ENCODE measurements around the gene TBX1. TPM values are rescaled to one million over a fixed set of nuclear protein-coding genes. Genes with fewer than 3 reads are reported as not detected.

Gene TBX1
- total RNA-seq, 3 donors from 2014 or later (not counting 1 experiment from before 2014, with no cell fraction given): 2.0 to 4.6 (median 3.2) TPM

GRCh38 chr22:19783586-19784383, 23.2 kb downstream of the TBX1 start:
- DNase-seq: no peak
- no peak for ATAC-seq
- WGBS (ENCODE audit: insufficient coverage): 94% methylated on average over 24 of the region's 24 CpGs
- no peak overlapping the region for H3K27ac ChIP-seq (ENCODE audit: low read length)
- no peaks in the 10 kb centered on the region for H3K36me3 ChIP-seq (ENCODE audit: control insufficient read depth, insufficient read depth, low read length)
- intact Hi-C loops (cut with micrococcal nuclease): no loop called here
- H3K27me3 ChIP-seq (ENCODE audit: control insufficient read depth, insufficient read depth, low read length): no peaks in the 10 kb centered on the region
- Mint-ChIP-seq H3K4me3 (no peak overlapping the region), H3K27ac (no peak overlapping the region), H3K27me3 (ENCODE audit: low read depth in 2 of 2) (no peaks in the 10 kb centered on the region), H3K9me3 (no peaks in the 10 kb centered on the region), H3K36me3 (no peaks in the 10 kb centered on the region), H3K4me1 (peaks cover 8 to 9% of the 10 kb centered on the region in 2 donors)
- H3K9me3 ChIP-seq (ENCODE audit: control insufficient read depth, insufficient read depth, low read length): no peaks in the 10 kb centered on the region
- no peaks in the 10 kb centered on the region for H3K4me1 ChIP-seq (ENCODE audit: control insufficient read depth, insufficient read depth, low read length)
- TF ChIP-seq CTCF (IDR thresholded peaks at IDR 0.05): no peak
- H3K4me3 ChIP-seq (ENCODE audit: low read length): no peak overlapping the region

- ATAC-seq (no peak), DNase-seq (no peak)
- no peak overlapping the region for H3K4me3 Mint-ChIP-seq
- H3K27me3 Mint-ChIP-seq (ENCODE audit: low read depth in 2 of 2): no peaks in the 10 kb centered on the region
- H3K36me3 Mint-ChIP-seq: no peaks in the 10 kb centered on the region
- TF ChIP-seq CTCF (IDR thresholded peaks at IDR 0.05): no peak
- H3K9me3 Mint-ChIP-seq: no peaks in the 10 kb centered on the region
- Histone ChIP-seq H3K27ac (ENCODE audit: low read length) (no peak overlapping the region), H3K9me3 (ENCODE audit: control insufficient read depth, insufficient read depth, low read length) (no peaks in the 10 kb centered on the region), H3K4me1 (ENCODE audit: control insufficient read depth, insufficient read depth, low read length) (no peaks in the 10 kb centered on the region), H3K27me3 (ENCODE audit: control insufficient read depth, insufficient read depth, low read length) (no peaks in the 10 kb centered on the region), H3K4me3 (ENCODE audit: low read length) (no peak overlapping the region), H3K36me3 (ENCODE audit: control insufficient read depth, insufficient read depth, low read length) (no peaks in the 10 kb centered on the region)
- H3K4me1 Mint-ChIP-seq: peaks cover 8 to 9% of the 10 kb centered on the region in 2 donors
- intact Hi-C loops (cut with micrococcal nuclease): no loop called here
- no peak overlapping the region for H3K27ac Mint-ChIP-seq
- WGBS (ENCODE audit: insufficient coverage): 95% methylated on average over 33 of the region's 33 CpGs
Measured at GRCh38 chr22:19784384-19785175, 24.0 kb downstream of the TBX1 start.

- no peak overlapping the region for H3K27ac Mint-ChIP-seq
- WGBS (ENCODE audit: insufficient coverage): 95% methylated on average over 22 of the region's 22 CpGs
- no peak overlapping the region for H3K4me3 ChIP-seq (ENCODE audit: low read length)
- no peaks in the 10 kb centered on the region for H3K27me3 ChIP-seq (ENCODE audit: control insufficient read depth, insufficient read depth, low read length)
- H3K9me3 ChIP-seq (ENCODE audit: control insufficient read depth, insufficient read depth, low read length): no peaks in the 10 kb centered on the region
- no peaks in the 10 kb centered on the region for H3K4me1 ChIP-seq (ENCODE audit: control insufficient read depth, insufficient read depth, low read length)
- H3K4me3 Mint-ChIP-seq: no peak overlapping the region
- peaks cover 0 to 4% of the 10 kb centered on the region in 2 donors for H3K4me1 Mint-ChIP-seq
- no peak overlapping the region for H3K27ac ChIP-seq (ENCODE audit: low read length)
- no peaks in the 10 kb centered on the region for H3K9me3 Mint-ChIP-seq
- H3K27me3 Mint-ChIP-seq (ENCODE audit: low read depth in 2 of 2): no peaks in the 10 kb centered on the region
- intact Hi-C loops (cut with micrococcal nuclease): no loop called here
- no peak for TF ChIP-seq CTCF (IDR thresholded peaks at IDR 0.05)
- ATAC-seq (peak in 1 of 3 donors; percentile 9), DNase-seq (no peak)
- no peaks in the 10 kb centered on the region for H3K36me3 Mint-ChIP-seq
- no peaks in the 10 kb centered on the region for H3K36me3 ChIP-seq (ENCODE audit: control insufficient read depth, insufficient read depth, low read length)
Measured at GRCh38 chr22:19785461-19786263, 25.1 kb downstream of the TBX1 start.
